ENCODE measurements around the gene NOL8.

NOL8 gene

GRCh38 chr9:92257327-92257726 lies 67.8 kb downstream of the NOL8 start:
- FAIRE-seq = no peak

- FAIRE-seq = no peak
Observed at GRCh38 chr9:92254381-92255337, 70.5 kb downstream of the NOL8 start.

GRCh38 chr9:92253656-92254055 lies 71.5 kb downstream of the NOL8 start:
- no peak for FAIRE-seq

GRCh38 chr9:92247981-92248380 lies 77.2 kb downstream of the NOL8 start:
- no peak for FAIRE-seq

Data from TTC549 (cell line).